ENCODE data around the gene DHRS7C. TPM values are rescaled to one million over a fixed set of nuclear protein-coding genes. Genes with fewer than 3 reads are reported as not detected.

The DHRS7C gene
- total RNA-seq, 4 donors from 2014 or later = 5.1 to 64.6 (median 42.2) TPM

GRCh38 chr17:9818760-9819159 is 27.4 kb upstream of the DHRS7C start:
- no peak overlapping the region for H3K4me3 ChIP-seq
- H3K9me3 ChIP-seq = no peaks in the 10 kb centered on the region
- no peaks in the 10 kb centered on the region for H3K27me3 ChIP-seq
- ATAC-seq (no peak), DNase-seq (no peak)
- no peaks in the 10 kb centered on the region for H3K36me3 ChIP-seq
- intact Hi-C loops (cut with DNase I; ENCODE audit: low total_unique reads) = no loop called here
- no peak for TF ChIP-seq CTCF (IDR thresholded peaks at IDR 0.05 in 4 of 5, conservative IDR thresholded peaks at IDR 0.05 in 1 of 5)
- no peak for TF ChIP-seq POLR2A (IDR thresholded peaks at IDR 0.05)
- in situ Hi-C loops (cut with MboI; ENCODE audit: low sequenced_read_pairs in 4 of 4) = loop anchor here in 1 of 4 donors (25.0 kb wide), 1 partner anchor 94 kb away; the partner anchor contains the start of gene RCVRN
- H3K27ac ChIP-seq = no peak overlapping the region
- H3K4me1 ChIP-seq = no peaks in the 10 kb centered on the region

GRCh38 chr17:9817086-9817485 is 25.7 kb upstream of the DHRS7C start:
- TF ChIP-seq CTCF (IDR thresholded peaks at IDR 0.05 in 4 of 5, conservative IDR thresholded peaks at IDR 0.05 in 1 of 5) (no peak), POLR2A (IDR thresholded peaks at IDR 0.05) (no peak)
- Histone ChIP-seq H3K4me1 (no peaks in the 10 kb centered on the region), H3K9me3 (no peaks in the 10 kb centered on the region), H3K27ac (no peak overlapping the region), H3K4me3 (no peak overlapping the region), H3K36me3 (no peaks in the 10 kb centered on the region), H3K27me3 (no peaks in the 10 kb centered on the region)
- in situ Hi-C loops (cut with MboI; ENCODE audit: low sequenced_read_pairs in 4 of 4) = loop anchor here in 1 of 4 donors (25.0 kb wide), 1 partner anchor 95 kb away; the partner anchor contains the start of gene RCVRN
- intact Hi-C loops (cut with DNase I; ENCODE audit: low total_unique reads) = no loop called here
- ATAC-seq (peak in 1 of 2 donors; percentile 53), DNase-seq (no peak)

- no peak for ATAC-seq
- Histone ChIP-seq H3K9me3 (no peaks in the 10 kb centered on the region), H3K4me3 (no peak overlapping the region), H3K27ac (no peak overlapping the region), H3K36me3 (no peaks in the 10 kb centered on the region), H3K4me1 (no peaks in the 10 kb centered on the region), H3K27me3 (no peaks in the 10 kb centered on the region)
- no peak for DNase-seq
- in situ Hi-C loops (cut with MboI; ENCODE audit: low sequenced_read_pairs in 4 of 4) (loop anchor here in 1 of 4 donors (25.0 kb wide), 1 partner anchor 96 kb away; the partner anchor contains the start of gene RCVRN), intact Hi-C loops (cut with DNase I; ENCODE audit: low total_unique reads) (no loop called here)
- no peak for TF ChIP-seq POLR2A (IDR thresholded peaks at IDR 0.05)
- no peak for TF ChIP-seq CTCF (IDR thresholded peaks at IDR 0.05 in 4 of 5, conservative IDR thresholded peaks at IDR 0.05 in 1 of 5)
Observed at GRCh38 chr17:9816472-9816871, 25.1 kb upstream of the DHRS7C start.

GRCh38 chr17:9814337-9814945 is 23.0 kb upstream of the DHRS7C start:
- TF ChIP-seq CTCF (IDR thresholded peaks at IDR 0.05 in 4 of 5, conservative IDR thresholded peaks at IDR 0.05 in 1 of 5) = no peak
- no peak for TF ChIP-seq POLR2A (IDR thresholded peaks at IDR 0.05)
- Histone ChIP-seq H3K27me3 (no peaks in the 10 kb centered on the region), H3K36me3 (no peaks in the 10 kb centered on the region), H3K27ac (no peak overlapping the region), H3K9me3 (no peaks in the 10 kb centered on the region), H3K4me3 (no peak overlapping the region), H3K4me1 (no peaks in the 10 kb centered on the region)
- intact Hi-C loops (cut with DNase I; ENCODE audit: low total_unique reads) (no loop called here), in situ Hi-C loops (cut with MboI; ENCODE audit: low sequenced_read_pairs in 4 of 4) (loop anchor here in 1 of 4 donors (25.0 kb wide), 1 partner anchor 98 kb away; the partner anchor contains the start of gene RCVRN)
- ATAC-seq = no peak
- no peak for DNase-seq
